GM21529 (cell line): Measurements from ENCODE around the gene TUBA1C.
"Not testable (repeated sequence)": the region's sequence is repeated elsewhere in the genome, so short reads cannot be mapped to it uniquely, and the experiment has no call there.

Source experiments
- ATAC-seq: cut with Tn5 transposase; IDR thresholded peaks from one replicate; pipeline ENCODE4 v1.9.1; 2021; ENCODE audit not compliant: unreplicated experiment

The TUBA1C gene

GRCh38 chr12:49282740-49283375, 18.0 kb downstream of the TUBA1C start:
- ATAC-seq, result not testable (repeated sequence)

- no peak for ATAC-seq
Measured at GRCh38 chr12:49283541-49284429, 18.9 kb downstream of the TUBA1C start.

GRCh38 chr12:49284672-49285071, 19.8 kb downstream of the TUBA1C start:
- no peak for ATAC-seq

- ATAC-seq, result no peak
Measured at GRCh38 chr12:49287876-49288275, 23.0 kb downstream of the TUBA1C start.

- ATAC-seq, result no peak
Measured at GRCh38 chr12:49288412-49288853, 23.6 kb downstream of the TUBA1C start.

- ATAC-seq, result no peak
Measured at GRCh38 chr12:49288922-49289555, 24.2 kb downstream of the TUBA1C start.

- ATAC-seq, result no peak
Measured at GRCh38 chr12:49292729-49293055, 27.8 kb downstream of the TUBA1C start.

GRCh38 chr12:49293056-49293956, 28.4 kb downstream of the TUBA1C start:
- ATAC-seq, result no peak

- no peak for ATAC-seq
Measured at GRCh38 chr12:49294086-49294803, 29.4 kb downstream of the TUBA1C start.

GRCh38 chr12:49294804-49295081, 29.9 kb downstream of the TUBA1C start:
- no peak for ATAC-seq

GRCh38 chr12:49295082-49295936, 30.4 kb downstream of the TUBA1C start, which contains the start of gene PRPH:
Gene PRPH (plus strand): TSS chr12:49295147. CDS start chr12:49295201, 54 bp downstream.
- ATAC-seq, result no peak

- no peak for ATAC-seq
Measured at GRCh38 chr12:49296034-49296835, 31.4 kb downstream of the TUBA1C start.

- no peak for ATAC-seq
Measured at GRCh38 chr12:49296836-49297694, 32.2 kb downstream of the TUBA1C start.

GRCh38 chr12:49297695-49298060, 32.8 kb downstream of the TUBA1C start:
- no peak for ATAC-seq

GRCh38 chr12:49298160-49298559, 33.3 kb downstream of the TUBA1C start:
- ATAC-seq, result no peak

GRCh38 chr12:49301760-49302159, 36.9 kb downstream of the TUBA1C start:
- ATAC-seq, result no peak

GRCh38 chr12:49304161-49304560, 39.3 kb downstream of the TUBA1C start:
- no peak for ATAC-seq
